H1 (cell line): Measurements from ENCODE around the gene GBE1. TPM values are rescaled to one million over a fixed set of nuclear protein-coding genes. Genes with fewer than 3 reads are reported as not detected.

Experiments
- CTCF ChIA-PET: fragments of 300-600 bp; sonication (Branson Sonifier 250); formaldehyde crosslinking; loops from one replicate; lab custom pipeline; 2021; ENCODE audit not compliant: partially characterized antibody; lab: Charles Lee
- POLR2A ChIA-PET: fragments of 300-600 bp; sonication (Branson Sonifier 250); formaldehyde crosslinking; loops from one replicate; lab custom pipeline; 2021; ENCODE audit warnings: inconsistent platforms; ENCODE audit not compliant: partially characterized antibody; lab: Charles Lee
- DNase-seq, 2 experiments: peaks; one replicate each; pipeline versions ENCODE4 v3.0.0 to v3.0.0-alpha.2; 2010 to 2022; ENCODE audit warnings: low spot score in 2 of 2, low read depth in 1 of 2, mixed read lengths in 1 of 2
- FAIRE-seq: peaks from 2 replicates; lab custom pipeline; 2011; peaks lifted over from hg19 to GRCh38; lab: Jason Lieb, UNC
- H2AFZ ChIP-seq: 2 replicates; pipeline ENCODE4 v1.8.1; 2012; ENCODE audit warnings: low read length, inconsistent platforms
- H2AK5ac ChIP-seq: 2 replicates; pipeline ENCODE4 v1.6.1; 2013; ENCODE audit warnings: low read depth, low read length
- H2BK120ac ChIP-seq: replicated peaks from 2 replicates; pipeline ENCODE3; 2013; ENCODE audit warnings: low read depth, low read length, inconsistent platforms
- H2BK12ac ChIP-seq: 2 replicates; pipeline ENCODE4 v1.6.1; 2013; ENCODE audit warnings: low read depth, low read length
- H2BK15ac ChIP-seq: 2 replicates; pipeline ENCODE4 v1.6.1; 2013; ENCODE audit warnings: low read length
- H2BK20ac ChIP-seq: 2 replicates; pipeline ENCODE4 v1.6.1; 2013; ENCODE audit warnings: low read length
- H2BK5ac ChIP-seq: 2 replicates; pipeline ENCODE4 v1.6.1; 2013; ENCODE audit warnings: low read depth, low read length
- H3K14ac ChIP-seq: 2 replicates; pipeline ENCODE4 v1.6.1; 2013; ENCODE audit warnings: inconsistent platforms; ENCODE audit not compliant: insufficient read length
- H3K18ac ChIP-seq: 2 replicates; pipeline ENCODE4 v1.6.1; 2013; ENCODE audit warnings: low read length; ENCODE audit errors: extremely low read depth
- H3K23ac ChIP-seq: 2 replicates; pipeline ENCODE4 v1.6.1; 2013; ENCODE audit warnings: inconsistent platforms; ENCODE audit not compliant: insufficient read length
- H3K23me2 ChIP-seq: 2 replicates; pipeline ENCODE4 v1.6.1; 2013; ENCODE audit warnings: low read depth, low read length
- H3K27ac ChIP-seq: 2 replicates; pipeline ENCODE4 v1.6.1; 2011; ENCODE audit warnings: low read depth, low read length, inconsistent platforms
- H3K27me3 ChIP-seq, 4 experiments: replicated peaks in 1 of 4; 1 replicate in 1 of 4; 2 replicates in 3 of 4; pipeline versions ENCODE4 v1.6.1 to v1.8.1; 2011 to 2013; ENCODE audit warnings: low read length in 3 of 4, mild to moderate bottlenecking in 3 of 4, inconsistent platforms in 2 of 4, mixed read lengths in 2 of 4, moderate library complexity in 1 of 4; ENCODE audit not compliant: control insufficient read depth in 3 of 4, insufficient read depth in 3 of 4; ENCODE audit errors: extremely low read depth in 1 of 4
- H3K36me3 ChIP-seq, 4 experiments: 2 replicates each; pipeline versions ENCODE4 v1.6.1 to v1.8.1; 2011 to 2013; ENCODE audit warnings: mild to moderate bottlenecking in 4 of 4, low read length in 3 of 4, moderate library complexity in 2 of 4, control low read depth in 1 of 4, inconsistent platforms in 1 of 4; ENCODE audit not compliant: insufficient read depth in 4 of 4, control insufficient read depth in 2 of 4
- H3K4ac ChIP-seq: replicated peaks from 2 replicates; pipeline ENCODE3; 2013; ENCODE audit warnings: low read length, low read depth, mixed read lengths, inconsistent platforms; ENCODE audit not compliant: insufficient read length
- H3K4me1 ChIP-seq, 4 experiments: replicated peaks in 1 of 4; 1 replicate in 1 of 4; 2 replicates in 3 of 4; pipeline versions ENCODE4 v1.6.1 to v1.8.1; 2011 to 2013; ENCODE audit warnings: low read length in 3 of 4, inconsistent platforms in 2 of 4, mixed read lengths in 1 of 4; ENCODE audit not compliant: insufficient read depth in 4 of 4, control insufficient read depth in 3 of 4
- H3K4me2 ChIP-seq, 2 experiments: 2 replicates each; pipeline versions ENCODE4 v1.6.1 to v1.8.1; 2011 to 2013; ENCODE audit warnings: low read depth in 2 of 2, low read length in 2 of 2, control low read depth in 1 of 2, inconsistent platforms in 1 of 2, mild to moderate bottlenecking in 1 of 2; ENCODE audit not compliant: insufficient read depth in 1 of 2
- H3K4me3 ChIP-seq, 4 experiments: fragments of 200-600, 300-600 bp in 1 of 4; sonication (generic), shearing (Covaris generic), sonication (Bioruptor Twin) in 1 of 4; 2 replicates each; pipeline versions ENCODE4 v1.5.1 to v1.8.1; 2011 to 2016; ENCODE audit warnings: low read length in 4 of 4, low read depth in 3 of 4, control low read depth in 2 of 4, inconsistent platforms in 2 of 4, mild to moderate bottlenecking in 2 of 4, mixed read lengths in 1 of 4, moderate library complexity in 1 of 4; ENCODE audit not compliant: insufficient read depth in 2 of 4; ENCODE audit errors: extremely low read depth in 1 of 4
- H3K56ac ChIP-seq: replicated peaks from 2 replicates; pipeline ENCODE3; 2013; ENCODE audit warnings: low read depth, mild to moderate bottlenecking, mixed read lengths, low read length, inconsistent platforms; ENCODE audit not compliant: insufficient read length
- H3K79me1 ChIP-seq: 2 replicates; pipeline ENCODE4 v1.6.1; 2013; ENCODE audit warnings: low read depth, low read length, control low read depth
- H3K79me2 ChIP-seq, 2 experiments: 2 replicates each; pipeline versions ENCODE4 v1.6.1 to v1.8.1; 2012 to 2013; ENCODE audit warnings: low read length in 2 of 2, mild to moderate bottlenecking in 2 of 2, inconsistent platforms in 1 of 2; ENCODE audit not compliant: insufficient read depth in 2 of 2, control insufficient read depth in 1 of 2
- H3K9ac ChIP-seq, 4 experiments: replicated peaks in 1 of 4; 1 replicate in 1 of 4; 2 replicates in 3 of 4; pipeline versions ENCODE4 v1.6.1 to v1.8.1; 2011 to 2013; ENCODE audit warnings: low read depth in 3 of 4, low read length in 3 of 4, control low read depth in 2 of 4, mild to moderate bottlenecking in 2 of 4, moderate library complexity in 2 of 4, inconsistent platforms in 1 of 4; ENCODE audit errors: extremely low read depth in 1 of 4
- H3K9me3 ChIP-seq, 2 experiments: 2 replicates each; pipeline versions ENCODE4 v1.6.1 to v1.8.1; 2012 to 2013; ENCODE audit warnings: mild to moderate bottlenecking in 2 of 2, moderate library complexity in 2 of 2, control low read depth in 1 of 2, inconsistent platforms in 1 of 2, low read depth in 1 of 2, low read length in 1 of 2, mixed read lengths in 1 of 2; ENCODE audit not compliant: insufficient read depth in 2 of 2
- H4K20me1 ChIP-seq, 2 experiments: replicated peaks in 1 of 2; 2 replicates each; pipeline versions ENCODE3 to v1.8.1; 2011 to 2013; ENCODE audit warnings: inconsistent platforms in 2 of 2, low read length in 2 of 2, mild to moderate bottlenecking in 1 of 2; ENCODE audit not compliant: insufficient read depth in 2 of 2, control insufficient read depth in 1 of 2
- H4K5ac ChIP-seq: 2 replicates; pipeline ENCODE4 v1.6.1; 2013; ENCODE audit warnings: low read length, low read depth, mixed read lengths, inconsistent platforms; ENCODE audit not compliant: insufficient read length
- H4K8ac ChIP-seq: 2 replicates; pipeline ENCODE4 v1.8.0; 2013; ENCODE audit warnings: mild to moderate bottlenecking, moderate library complexity, low read length, inconsistent platforms; ENCODE audit not compliant: insufficient read depth; ENCODE audit errors: extremely low read depth
- H4K91ac ChIP-seq: replicated peaks from 2 replicates; pipeline ENCODE3; 2013; ENCODE audit warnings: low read length, mixed read lengths, inconsistent platforms; ENCODE audit not compliant: insufficient read length
- EZH2 ChIP-seq: fragments of 200-600 bp; sonication (generic); IDR thresholded peaks from 2 replicates; pipeline ENCODE4 v1.7.1; 2012; ENCODE audit warnings: low read depth, mild to moderate bottlenecking, moderate library complexity, low read length, inconsistent platforms; ENCODE audit not compliant: severe bottlenecking
- SAP30 ChIP-seq: fragments of 300-600 bp; sonication (generic); IDR thresholded peaks from 2 replicates; pipeline ENCODE4 v1.7.1; 2012; ENCODE audit warnings: low read length, moderate library complexity, mild to moderate bottlenecking, inconsistent platforms; ENCODE audit not compliant: insufficient read depth, insufficient replicate concordance
- SIRT6 ChIP-seq: IDR thresholded peaks from one replicate; pipeline ENCODE4 v1.7.1; 2012; ENCODE audit warnings: low read length, inconsistent platforms
- SP1 ChIP-seq: IDR thresholded peaks from 2 replicates; pipeline ENCODE4 v1.6.1; 2011; ENCODE audit warnings: low read depth, low read length
- TCF12 ChIP-seq: IDR thresholded peaks from 2 replicates; pipeline ENCODE4 v1.6.1; 2011; ENCODE audit warnings: low read depth, mild to moderate bottlenecking, low read length
- WGBS, 2 experiments: shearing (Covaris generic) in 1 of 2; methylation state at CpG; one replicate each; pipeline versions ENCODE4 v1.1.6 to v1.1.7; 2013 to 2015; ENCODE audit warnings: low lambda C conversion rate in 2 of 2, mixed read lengths in 2 of 2, inconsistent platforms in 1 of 2, low coverage in 1 of 2, missing lambda C conversion rate in 1 of 2; ENCODE audit not compliant: insufficient replicate concordance in 2 of 2, insufficient coverage in 1 of 2, insufficient read length in 1 of 2; ENCODE audit errors: extremely low coverage in 1 of 2, missing lambda C conversion rate in 1 of 2; 5-methylcytosine and 5-hydroxymethylcytosine counted together
- polyA plus RNA-seq, 7 experiments: library from polyadenylated mRNA; depleted of rRNA in 3 of 7; stranded (reverse) in 5 of 7; unstranded in 2 of 7; fragments of >200 nt in 5 of 7; fragments of 200-250 nt in 2 of 7; gene quantifications; 1 replicate in 5 of 7; 2 replicates in 1 of 7; 4 replicates in 1 of 7; pipeline versions ENCODE4 v1.2.1 to v1.2.3, GENCODE V29; 2011 to 2013; ENCODE audit warnings: missing spikeins in 2 of 7, mixed read lengths in 2 of 7
- total RNA-seq: library from RNA; stranded (reverse); fragmentation: NEBNext Ultra II Directional; extraction: Animal tissue kit (Norgen Biotek cat#: 25700); gene quantifications from 2 replicates; pipeline ENCODE4 v1.2.1, GENCODE V29; 2021

Gene GBE1
- total and polyA plus RNA-seq, 2 of the 8 experiments (the other 6 are each of a cell fraction or from before 2014, with no cell fraction given): 3.3 to 7.3 TPM

- Histone ChIP-seq H3K9me3 (no peaks in the 10 kb centered on the region), H3K79me2 (no peaks in the 10 kb centered on the region), H3K4ac (no peak overlapping the region), H2BK5ac (no peak overlapping the region), H4K91ac (no peak overlapping the region), H3K4me1 (no peaks in the 10 kb centered on the region), H2BK15ac (no peak overlapping the region), H2BK12ac (no peak overlapping the region), H3K23ac (no peak overlapping the region), H3K27me3 (no peaks in the 10 kb centered on the region), H3K18ac (no peak overlapping the region), H2BK120ac (no peak overlapping the region), H2BK20ac (no peak overlapping the region), H4K8ac (no peak overlapping the region), H3K56ac (no peak overlapping the region), H3K14ac (no peak overlapping the region), H2AFZ (no peak overlapping the region), H3K23me2 (no peaks in the 10 kb centered on the region), H4K5ac (no peak overlapping the region), H4K20me1 (no peaks in the 10 kb centered on the region), H3K27ac (no peak overlapping the region), H3K4me2 (no peak overlapping the region), H2AK5ac (no peak overlapping the region), H3K9ac (no peak overlapping the region), H3K4me3 (no peak overlapping the region), H3K79me1 (no peaks in the 10 kb centered on the region), H3K36me3 (no peaks in the 10 kb centered on the region)
- TF ChIP-seq SAP30: no peak
- TF ChIP-seq SP1: no peak
- TF ChIP-seq SIRT6: no peak
- no peak for TF ChIP-seq TCF12
- TF ChIP-seq EZH2: no peak
- DNase-seq (no peak), FAIRE-seq (no peak)
- CTCF ChIA-PET: no interaction called here
- WGBS, 2 experiments: 95% methylated on average over 1 of the region's 1 CpG; no CpG with 5 or more reads in 1 of the 2 experiments
- POLR2A ChIA-PET: no interaction called here
Observed at GRCh38 chr3:81660036-81660435, 101.4 kb downstream of the GBE1 start.
